Measurements from ENCODE around the gene C12orf42. TPM values are rescaled to one million over a fixed set of nuclear protein-coding genes. Genes with fewer than 3 reads are reported as not detected.

Gene C12orf42
- total RNA-seq, 1 experiment from 2014 or later: not detected

DNA sequence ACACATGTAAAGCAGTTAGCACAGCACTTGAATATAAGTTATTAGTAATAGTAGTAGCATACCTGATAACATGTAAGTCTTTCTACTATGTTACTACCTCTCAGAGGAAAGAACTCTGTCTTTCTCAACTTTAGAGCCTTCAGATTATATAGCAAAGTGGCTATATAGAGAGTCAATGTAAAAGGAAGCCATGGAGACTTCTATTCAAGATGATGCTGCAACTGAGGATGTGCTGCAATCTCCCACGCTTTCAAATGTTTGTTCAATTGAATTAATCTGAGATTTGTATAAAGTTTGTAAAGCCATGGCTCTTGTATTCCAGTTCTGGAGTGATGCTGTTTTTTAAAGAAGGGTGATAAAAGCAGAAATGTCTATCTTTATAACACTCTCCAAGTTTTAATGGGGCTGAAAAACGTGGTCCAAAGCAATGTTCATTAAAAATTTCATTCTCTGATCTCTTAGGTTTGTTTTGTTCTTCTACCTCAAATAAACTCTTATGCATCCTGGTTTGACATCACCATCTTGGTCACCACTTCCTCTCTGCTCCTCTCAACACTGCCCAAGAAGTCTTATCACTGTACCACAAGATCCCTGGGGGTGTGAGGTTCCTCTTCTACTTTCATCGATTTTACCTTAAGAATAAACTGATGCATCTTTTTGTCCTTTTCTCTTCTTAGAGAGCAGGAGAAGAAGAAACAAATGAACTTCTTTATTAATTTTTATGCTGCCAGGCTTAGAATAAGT, 40.6 kb downstream of the C12orf42 start:
- no peak overlapping the region for H3K4me3 ChIP-seq (replicated peaks in 1 of 2; ENCODE audit: low read depth in 1 of 2, low read length in 2 of 2)
- no peak overlapping the region for H3K9ac ChIP-seq (ENCODE audit: low read length)
- no peak overlapping the region for H3K27ac ChIP-seq (ENCODE audit: low read depth, low read length)
- H3K27me3 ChIP-seq (ENCODE audit: insufficient read depth, low read length): peaks cover 43% of the 10 kb centered on the region
- ChIA-PET RAD21 (ENCODE audit: low non-redundant PET in 1 of 2, low total read pairs in 2 of 2, uncharacterized antibody in 2 of 2, unreplicated experiment in 2 of 2) (no interaction called here), CTCF (no interaction called here), POLR2A (no interaction called here)
- TF ChIP-seq ZNF274 (IDR thresholded peaks at IDR 0.05; ENCODE audit: low read depth, low read length) (no peak), EGR1 (IDR thresholded peaks at IDR 0.05; ENCODE audit: low read depth) (no peak), POLR2AphosphoS5 (IDR thresholded peaks at IDR 0.05; ENCODE audit: low read depth, low read length) (no peak), RAD21 (IDR thresholded peaks at IDR 0.05; ENCODE audit: low read depth) (no peak), SRF (IDR thresholded peaks at IDR 0.05; ENCODE audit: low read depth) (no peak)
- TF ChIP-seq, protein P1, sequence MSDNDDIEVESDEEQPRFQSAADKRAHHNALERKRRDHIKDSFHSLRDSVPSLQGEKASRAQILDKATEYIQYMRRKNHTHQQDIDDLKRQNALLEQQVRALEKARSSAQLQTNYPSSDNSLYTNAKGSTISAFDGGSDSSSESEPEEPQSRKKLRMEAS (IDR thresholded peaks at IDR 0.05): no peak
- TF ChIP-seq, protein P2, sequence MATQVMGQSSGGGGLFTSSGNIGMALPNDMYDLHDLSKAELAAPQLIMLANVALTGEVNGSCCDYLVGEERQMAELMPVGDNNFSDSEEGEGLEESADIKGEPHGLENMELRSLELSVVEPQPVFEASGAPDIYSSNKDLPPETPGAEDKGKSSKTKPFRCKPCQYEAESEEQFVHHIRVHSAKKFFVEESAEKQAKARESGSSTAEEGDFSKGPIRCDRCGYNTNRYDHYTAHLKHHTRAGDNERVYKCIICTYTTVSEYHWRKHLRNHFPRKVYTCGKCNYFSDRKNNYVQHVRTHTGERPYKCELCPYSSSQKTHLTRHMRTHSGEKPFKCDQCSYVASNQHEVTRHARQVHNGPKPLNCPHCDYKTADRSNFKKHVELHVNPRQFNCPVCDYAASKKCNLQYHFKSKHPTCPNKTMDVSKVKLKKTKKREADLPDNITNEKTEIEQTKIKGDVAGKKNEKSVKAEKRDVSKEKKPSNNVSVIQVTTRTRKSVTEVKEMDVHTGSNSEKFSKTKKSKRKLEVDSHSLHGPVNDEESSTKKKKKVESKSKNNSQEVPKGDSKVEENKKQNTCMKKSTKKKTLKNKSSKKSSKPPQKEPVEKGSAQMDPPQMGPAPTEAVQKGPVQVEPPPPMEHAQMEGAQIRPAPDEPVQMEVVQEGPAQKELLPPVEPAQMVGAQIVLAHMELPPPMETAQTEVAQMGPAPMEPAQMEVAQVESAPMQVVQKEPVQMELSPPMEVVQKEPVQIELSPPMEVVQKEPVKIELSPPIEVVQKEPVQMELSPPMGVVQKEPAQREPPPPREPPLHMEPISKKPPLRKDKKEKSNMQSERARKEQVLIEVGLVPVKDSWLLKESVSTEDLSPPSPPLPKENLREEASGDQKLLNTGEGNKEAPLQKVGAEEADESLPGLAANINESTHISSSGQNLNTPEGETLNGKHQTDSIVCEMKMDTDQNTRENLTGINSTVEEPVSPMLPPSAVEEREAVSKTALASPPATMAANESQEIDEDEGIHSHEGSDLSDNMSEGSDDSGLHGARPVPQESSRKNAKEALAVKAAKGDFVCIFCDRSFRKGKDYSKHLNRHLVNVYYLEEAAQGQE (IDR thresholded peaks at IDR 0.05; ENCODE audit: low read depth): no peak
- TF ChIP-seq, protein P3, sequence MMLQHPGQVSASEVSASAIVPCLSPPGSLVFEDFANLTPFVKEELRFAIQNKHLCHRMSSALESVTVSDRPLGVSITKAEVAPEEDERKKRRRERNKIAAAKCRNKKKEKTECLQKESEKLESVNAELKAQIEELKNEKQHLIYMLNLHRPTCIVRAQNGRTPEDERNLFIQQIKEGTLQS (IDR thresholded peaks at IDR 0.05): no peak
- BruUV-seq (replicated peaks): no TSS peak
- H3K4me1 ChIP-seq (ENCODE audit: control insufficient read depth in 1 of 2, insufficient read depth in 2 of 2, low read length in 2 of 2): no peaks in the 10 kb centered on the region
- intact Hi-C loops (cut with micrococcal nuclease): no loop called here
- H2AFZ ChIP-seq (ENCODE audit: low read depth, low read length, poor library complexity, severe bottlenecking): no peak overlapping the region
- H4K20me1 ChIP-seq (ENCODE audit: insufficient read depth): no peaks in the 10 kb centered on the region
- no peaks in the 10 kb centered on the region for H3K79me2 ChIP-seq (ENCODE audit: insufficient read depth, low read length)
- DNase-seq (ENCODE audit: low read depth, low spot score) (no peak), ATAC-seq (no peak)
- no peaks in the 10 kb centered on the region for H3K9me2 ChIP-seq (ENCODE audit: insufficient read depth)
- no peak overlapping the region for H3K4me2 ChIP-seq (ENCODE audit: low read length)
- H3K36me3 ChIP-seq (ENCODE audit: control insufficient read depth in 1 of 2, insufficient read depth in 2 of 2, low read length in 2 of 2): no peaks in the 10 kb centered on the region
- H3K9me3 ChIP-seq (ENCODE audit: control insufficient read depth in 1 of 2, insufficient read depth in 1 of 2, low read depth in 1 of 2, low read length in 2 of 2): no peaks in the 10 kb centered on the region

All from HCT116 (cell line).